ENCODE measurements around the gene STK11.

DNA sequence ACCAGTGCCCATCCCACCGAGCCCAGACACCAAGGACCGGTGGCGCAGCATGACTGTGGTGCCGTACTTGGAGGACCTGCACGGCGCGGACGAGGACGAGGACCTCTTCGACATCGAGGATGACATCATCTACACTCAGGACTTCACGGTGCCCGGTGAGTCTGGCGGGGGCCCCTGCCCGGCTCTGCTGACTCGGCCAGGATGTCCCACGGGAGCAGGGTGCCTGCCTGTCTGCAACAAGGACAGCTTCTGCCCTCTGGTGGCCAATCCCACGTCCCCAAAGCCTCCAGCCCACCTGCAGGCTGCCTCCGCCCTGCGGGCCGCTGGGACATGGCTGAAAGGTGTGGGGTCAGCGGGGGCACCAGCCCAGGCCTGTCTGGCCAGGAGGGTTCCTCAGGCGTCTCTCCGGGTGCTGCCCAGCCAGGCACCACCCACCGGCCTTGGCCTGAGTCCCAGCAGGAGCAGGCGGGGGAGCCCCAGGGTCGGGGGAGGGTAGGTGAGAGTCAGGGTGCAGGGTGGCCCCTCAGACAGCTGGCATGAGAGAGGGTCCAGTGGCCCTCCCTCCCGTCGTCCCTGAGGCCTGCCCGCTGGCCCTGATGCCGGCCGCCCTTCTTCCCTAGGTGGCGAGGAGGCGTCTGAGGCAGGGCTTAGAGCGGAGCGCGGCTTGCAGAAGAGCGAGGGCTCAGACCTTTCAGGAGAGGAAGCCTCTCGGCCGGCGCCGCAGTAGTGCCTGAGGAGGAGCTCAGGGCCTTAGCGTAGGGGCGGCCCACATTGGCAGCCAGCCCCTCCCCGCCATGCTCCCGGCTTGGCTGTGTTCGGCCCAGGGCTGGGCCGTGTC, 17.7 kb downstream of the STK11 start:
- TF ChIP-seq, protein P1, sequence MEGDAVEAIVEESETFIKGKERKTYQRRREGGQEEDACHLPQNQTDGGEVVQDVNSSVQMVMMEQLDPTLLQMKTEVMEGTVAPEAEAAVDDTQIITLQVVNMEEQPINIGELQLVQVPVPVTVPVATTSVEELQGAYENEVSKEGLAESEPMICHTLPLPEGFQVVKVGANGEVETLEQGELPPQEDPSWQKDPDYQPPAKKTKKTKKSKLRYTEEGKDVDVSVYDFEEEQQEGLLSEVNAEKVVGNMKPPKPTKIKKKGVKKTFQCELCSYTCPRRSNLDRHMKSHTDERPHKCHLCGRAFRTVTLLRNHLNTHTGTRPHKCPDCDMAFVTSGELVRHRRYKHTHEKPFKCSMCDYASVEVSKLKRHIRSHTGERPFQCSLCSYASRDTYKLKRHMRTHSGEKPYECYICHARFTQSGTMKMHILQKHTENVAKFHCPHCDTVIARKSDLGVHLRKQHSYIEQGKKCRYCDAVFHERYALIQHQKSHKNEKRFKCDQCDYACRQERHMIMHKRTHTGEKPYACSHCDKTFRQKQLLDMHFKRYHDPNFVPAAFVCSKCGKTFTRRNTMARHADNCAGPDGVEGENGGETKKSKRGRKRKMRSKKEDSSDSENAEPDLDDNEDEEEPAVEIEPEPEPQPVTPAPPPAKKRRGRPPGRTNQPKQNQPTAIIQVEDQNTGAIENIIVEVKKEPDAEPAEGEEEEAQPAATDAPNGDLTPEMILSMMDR (IDR thresholded peaks at IDR 0.05): no peak
- TF ChIP-seq POLR2A (IDR thresholded peaks at IDR 0.05): no peak

All from breast epithelium (tissue), 3 donors.